Measurements from ENCODE around the gene CBX6.

GRCh38 chr22:38832005-38832978, 39.7 kb downstream of the CBX6 start:
- TF ChIP-seq, protein P1, sequence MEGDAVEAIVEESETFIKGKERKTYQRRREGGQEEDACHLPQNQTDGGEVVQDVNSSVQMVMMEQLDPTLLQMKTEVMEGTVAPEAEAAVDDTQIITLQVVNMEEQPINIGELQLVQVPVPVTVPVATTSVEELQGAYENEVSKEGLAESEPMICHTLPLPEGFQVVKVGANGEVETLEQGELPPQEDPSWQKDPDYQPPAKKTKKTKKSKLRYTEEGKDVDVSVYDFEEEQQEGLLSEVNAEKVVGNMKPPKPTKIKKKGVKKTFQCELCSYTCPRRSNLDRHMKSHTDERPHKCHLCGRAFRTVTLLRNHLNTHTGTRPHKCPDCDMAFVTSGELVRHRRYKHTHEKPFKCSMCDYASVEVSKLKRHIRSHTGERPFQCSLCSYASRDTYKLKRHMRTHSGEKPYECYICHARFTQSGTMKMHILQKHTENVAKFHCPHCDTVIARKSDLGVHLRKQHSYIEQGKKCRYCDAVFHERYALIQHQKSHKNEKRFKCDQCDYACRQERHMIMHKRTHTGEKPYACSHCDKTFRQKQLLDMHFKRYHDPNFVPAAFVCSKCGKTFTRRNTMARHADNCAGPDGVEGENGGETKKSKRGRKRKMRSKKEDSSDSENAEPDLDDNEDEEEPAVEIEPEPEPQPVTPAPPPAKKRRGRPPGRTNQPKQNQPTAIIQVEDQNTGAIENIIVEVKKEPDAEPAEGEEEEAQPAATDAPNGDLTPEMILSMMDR (IDR thresholded peaks at IDR 0.05), result no peak
- no peak for TF ChIP-seq POLR2AphosphoS5 (IDR thresholded peaks at IDR 0.05; ENCODE audit: low read depth, low read length)
- TF ChIP-seq, protein P2, sequence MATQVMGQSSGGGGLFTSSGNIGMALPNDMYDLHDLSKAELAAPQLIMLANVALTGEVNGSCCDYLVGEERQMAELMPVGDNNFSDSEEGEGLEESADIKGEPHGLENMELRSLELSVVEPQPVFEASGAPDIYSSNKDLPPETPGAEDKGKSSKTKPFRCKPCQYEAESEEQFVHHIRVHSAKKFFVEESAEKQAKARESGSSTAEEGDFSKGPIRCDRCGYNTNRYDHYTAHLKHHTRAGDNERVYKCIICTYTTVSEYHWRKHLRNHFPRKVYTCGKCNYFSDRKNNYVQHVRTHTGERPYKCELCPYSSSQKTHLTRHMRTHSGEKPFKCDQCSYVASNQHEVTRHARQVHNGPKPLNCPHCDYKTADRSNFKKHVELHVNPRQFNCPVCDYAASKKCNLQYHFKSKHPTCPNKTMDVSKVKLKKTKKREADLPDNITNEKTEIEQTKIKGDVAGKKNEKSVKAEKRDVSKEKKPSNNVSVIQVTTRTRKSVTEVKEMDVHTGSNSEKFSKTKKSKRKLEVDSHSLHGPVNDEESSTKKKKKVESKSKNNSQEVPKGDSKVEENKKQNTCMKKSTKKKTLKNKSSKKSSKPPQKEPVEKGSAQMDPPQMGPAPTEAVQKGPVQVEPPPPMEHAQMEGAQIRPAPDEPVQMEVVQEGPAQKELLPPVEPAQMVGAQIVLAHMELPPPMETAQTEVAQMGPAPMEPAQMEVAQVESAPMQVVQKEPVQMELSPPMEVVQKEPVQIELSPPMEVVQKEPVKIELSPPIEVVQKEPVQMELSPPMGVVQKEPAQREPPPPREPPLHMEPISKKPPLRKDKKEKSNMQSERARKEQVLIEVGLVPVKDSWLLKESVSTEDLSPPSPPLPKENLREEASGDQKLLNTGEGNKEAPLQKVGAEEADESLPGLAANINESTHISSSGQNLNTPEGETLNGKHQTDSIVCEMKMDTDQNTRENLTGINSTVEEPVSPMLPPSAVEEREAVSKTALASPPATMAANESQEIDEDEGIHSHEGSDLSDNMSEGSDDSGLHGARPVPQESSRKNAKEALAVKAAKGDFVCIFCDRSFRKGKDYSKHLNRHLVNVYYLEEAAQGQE (IDR thresholded peaks at IDR 0.05; ENCODE audit: insufficient read depth in 1 of 2, low read depth in 2 of 2, low read length in 1 of 2), result no peak
- no peak for TF ChIP-seq SIN3A (IDR thresholded peaks at IDR 0.05; ENCODE audit: borderline replicate concordance, insufficient read depth, low read depth, low read length)
